Measurements from ENCODE around the gene TYW1B.
A peak's percentile ranks its signal among the peaks of the same experiment; 100 is the strongest.
"Not testable (repeated sequence)": the region's sequence is repeated elsewhere in the genome, so short reads cannot be mapped to it uniquely, and the experiment has no call there.

TYW1B gene

DNA sequence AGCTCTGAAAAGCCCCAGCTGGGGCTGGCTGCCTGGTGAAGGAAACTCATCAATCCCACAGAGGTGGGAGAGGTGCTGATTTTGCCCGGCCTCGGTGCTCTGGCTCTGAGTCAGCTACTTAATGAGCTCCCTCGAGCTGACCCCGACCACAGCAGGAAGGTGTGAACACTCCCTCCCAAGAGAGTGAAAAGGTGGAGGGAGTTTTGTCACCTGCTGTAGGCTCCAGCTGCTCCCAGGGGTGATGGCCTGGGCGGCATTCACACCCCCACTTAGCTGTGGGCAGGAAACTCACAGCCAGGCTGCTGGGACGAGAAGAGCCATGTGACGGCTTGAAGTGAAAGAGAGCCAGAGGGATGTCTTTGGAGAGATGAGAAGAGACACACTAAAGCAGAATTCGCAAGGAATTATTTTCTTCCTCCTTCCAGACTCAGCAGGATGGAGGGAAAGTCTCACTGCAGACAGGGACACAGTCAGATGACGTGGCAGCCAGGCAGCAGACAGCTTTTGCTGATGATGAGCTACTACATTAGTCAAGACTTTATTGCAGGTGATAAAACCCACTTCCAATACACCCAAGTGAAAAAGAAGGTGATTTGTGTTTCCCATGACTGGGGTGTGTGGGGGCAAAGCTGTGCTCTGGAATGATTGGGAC is 281.3 kb downstream of the TYW1B start:
- DNase-seq = not testable (repeated sequence)

DNA sequence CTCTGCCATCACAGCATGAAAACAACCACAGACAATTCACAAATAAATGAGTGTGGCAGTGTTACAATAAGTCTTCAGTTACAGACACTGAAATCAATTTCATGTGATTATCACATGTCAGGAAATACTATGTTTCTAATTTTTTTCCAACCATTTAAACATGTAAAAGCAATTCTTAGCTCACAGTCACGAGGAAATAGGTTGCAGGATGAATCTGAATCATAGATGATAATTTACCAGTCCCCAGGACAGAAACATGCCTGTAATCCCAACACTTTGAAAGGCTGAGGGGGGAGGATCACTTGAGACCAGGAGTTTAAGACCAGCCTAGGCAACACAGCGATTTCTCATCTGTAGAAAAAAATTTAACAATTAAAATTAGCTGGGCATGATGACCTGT is 283.5 kb downstream of the TYW1B start:
- not testable (repeated sequence) for DNase-seq

DNA sequence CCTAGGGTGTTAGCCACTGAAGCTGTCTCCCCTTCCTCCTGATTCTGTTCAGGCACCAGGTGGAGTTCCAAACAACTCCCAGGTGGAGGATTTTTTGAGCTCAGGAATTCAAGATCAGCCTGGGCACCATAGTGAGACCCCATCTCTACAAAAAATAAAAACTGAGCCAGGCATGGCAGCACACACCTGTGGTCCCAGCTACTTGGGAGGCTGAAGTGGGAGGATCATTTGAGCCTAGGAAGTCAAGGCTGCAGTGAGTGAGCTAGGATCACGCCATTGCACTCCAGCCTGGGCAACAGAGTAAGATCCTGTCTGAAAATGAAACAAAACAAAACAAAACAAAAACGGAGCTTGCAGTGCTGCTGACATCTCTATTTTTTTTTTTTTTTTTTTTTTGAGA is 287.1 kb downstream of the TYW1B start:
- DNase-seq = no peak

DNA sequence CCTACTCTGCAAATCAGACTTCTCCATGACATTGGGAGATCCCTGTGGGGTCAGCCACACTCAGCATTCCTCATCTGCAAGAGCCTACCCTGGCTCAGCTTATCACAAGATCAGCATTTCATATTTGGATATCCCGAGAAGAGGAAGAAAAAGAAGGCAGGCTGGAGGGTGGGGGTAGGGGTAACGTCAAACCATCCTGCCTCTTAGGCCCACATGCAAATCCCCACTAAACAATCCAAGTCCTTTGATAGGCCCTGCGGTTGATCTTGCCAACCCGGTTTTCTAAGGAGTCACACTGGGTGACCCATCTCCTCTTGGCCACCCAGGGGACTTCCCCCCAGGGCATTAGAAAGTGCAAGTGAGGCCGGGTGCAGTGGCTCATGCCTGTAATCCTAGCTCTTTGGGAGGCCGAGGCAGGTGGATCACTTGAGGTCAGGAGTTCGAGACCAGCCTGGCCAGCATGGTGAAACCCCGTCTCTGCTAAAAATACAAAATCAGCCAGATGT is 287.8 kb downstream of the TYW1B start:
- no peak for DNase-seq

DNA sequence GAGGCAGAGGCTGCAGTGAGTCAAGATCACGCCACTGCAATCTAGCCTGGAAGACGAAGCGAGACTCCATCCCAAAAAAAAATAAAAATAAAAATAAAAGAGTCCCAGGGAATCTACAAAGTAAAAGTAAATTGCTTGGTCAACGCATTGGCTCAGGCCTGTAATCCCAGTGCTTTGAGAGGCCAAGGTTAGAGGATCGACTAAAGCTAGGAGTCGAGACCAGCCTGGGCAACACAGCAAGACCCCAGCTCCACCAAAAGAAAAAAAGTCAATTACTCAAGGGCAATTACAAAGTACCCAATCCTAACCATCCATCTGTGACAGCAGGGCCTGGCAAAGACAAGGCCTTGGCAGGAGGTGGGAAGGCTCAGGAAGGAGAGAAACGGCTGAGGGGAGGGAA is 288.3 kb downstream of the TYW1B start:
- DNase-seq = no peak

DNA sequence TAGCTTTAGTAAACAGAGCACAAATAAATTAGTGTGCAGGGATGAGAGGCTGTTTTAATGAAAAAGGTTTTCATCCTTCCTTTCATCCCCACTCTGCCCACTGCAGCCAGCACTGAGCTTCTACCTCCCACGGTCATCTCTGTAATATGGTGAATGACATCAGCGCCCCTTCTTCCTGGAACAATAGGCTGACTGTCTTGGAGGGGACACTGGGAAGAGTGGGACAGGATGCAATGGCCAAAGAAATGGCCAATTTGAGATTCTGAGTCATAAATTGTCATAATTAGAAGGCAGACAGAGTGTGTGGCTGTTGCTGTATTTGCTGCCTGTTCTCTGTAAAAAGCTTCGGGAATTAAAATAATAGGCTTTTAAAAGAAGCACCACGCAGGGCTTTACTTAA is 289.1 kb downstream of the TYW1B start:
- DNase-seq = peak in 2 of 14 donors; percentile 8 to 29

DNA sequence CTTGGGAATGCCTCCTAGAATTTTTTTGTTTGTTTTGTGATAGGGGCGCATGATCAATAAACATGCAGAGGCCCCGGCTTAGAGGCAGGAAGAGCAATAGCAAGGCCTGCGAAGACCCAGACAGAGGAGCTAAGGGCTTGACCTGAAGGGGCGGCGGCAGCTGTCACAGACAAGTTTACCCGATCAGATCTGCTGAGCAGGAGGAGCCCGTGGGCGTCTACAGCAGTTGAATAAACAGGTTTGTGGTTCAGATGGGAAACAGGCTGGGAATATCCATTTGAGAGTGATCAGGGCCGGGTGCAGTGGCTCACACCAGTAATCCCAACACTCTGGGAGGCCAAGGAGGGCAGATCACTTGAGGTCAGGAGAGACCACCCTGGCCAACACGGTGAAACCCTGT is 289.9 kb downstream of the TYW1B start:
- no peak for DNase-seq

DNA sequence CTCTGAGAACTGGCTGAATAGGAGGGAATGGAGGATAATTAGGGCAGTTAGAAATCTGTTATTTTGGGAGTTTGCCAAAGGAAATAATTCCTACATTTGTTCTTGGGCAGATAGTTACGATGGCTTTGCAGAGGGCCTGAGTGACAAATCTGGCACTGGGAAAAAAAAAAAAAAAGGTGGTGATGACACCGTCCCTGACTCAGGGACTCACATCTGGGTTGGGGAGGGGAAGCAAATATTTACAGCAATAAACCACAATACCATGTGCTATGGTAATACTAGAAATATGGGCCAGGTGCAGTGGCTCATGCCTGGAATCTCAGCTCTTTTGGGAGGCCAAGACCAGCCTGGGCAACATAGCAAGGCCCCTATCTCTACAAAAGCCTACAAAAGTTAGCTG is 292.0 kb downstream of the TYW1B start:
- not testable (repeated sequence) for DNase-seq

DNA sequence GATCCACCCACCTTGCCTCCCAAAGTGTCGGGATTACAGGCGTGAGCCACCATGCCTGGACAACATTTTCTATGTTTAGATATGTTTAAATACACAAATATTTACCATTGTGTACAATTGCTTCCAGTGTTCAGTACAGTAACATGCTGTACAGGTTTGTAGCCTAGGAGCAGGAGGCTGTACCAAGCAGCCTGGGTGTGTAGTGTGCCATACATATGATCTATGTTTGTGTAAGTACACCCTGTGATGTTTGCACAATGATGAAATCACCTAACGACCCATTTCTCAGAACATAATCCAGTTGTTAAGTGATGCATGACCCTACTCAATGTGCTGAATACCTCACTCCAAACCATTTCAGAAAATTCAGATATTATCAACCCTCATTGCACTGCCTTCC is 297.0 kb downstream of the TYW1B start:
- DNase-seq = not testable (repeated sequence)

Data from C1 segment of cervical spinal cord (tissue), 14 donors.